HepG2 (cell line): ENCODE measurements around the gene YTHDF1. TPM values are rescaled to one million over a fixed set of nuclear protein-coding genes. Genes with fewer than 3 reads are reported as not detected.

Source experiments
- CHCHD3 ChIP-seq: sonication (generic); formaldehyde crosslinking; IDR thresholded peaks from 2 replicates; pipeline ENCODE4 v1.8.0; 2022; ENCODE audit warnings: mild to moderate bottlenecking, missing genetic modification reagents, moderate library complexity
- JUNB ChIP-seq: sonication (generic); formaldehyde crosslinking; IDR thresholded peaks from 2 replicates; pipeline ENCODE4 v1.8.0; 2022; ENCODE audit warnings: missing genetic modification reagents, mild to moderate bottlenecking, borderline replicate concordance
- KMT2B ChIP-seq: IDR thresholded peaks from 2 replicates; pipeline ENCODE4 v1.6.1; 2016; ENCODE audit warnings: missing genetic modification reagents, missing compliant biosample characterization
- MEF2D ChIP-seq: sonication (generic); formaldehyde crosslinking; IDR thresholded peaks from 2 replicates; pipeline ENCODE4 v1.5.1; 2020; ENCODE audit warnings: mild to moderate bottlenecking, missing genetic modification reagents
- NFKB2 ChIP-seq: sonication (generic); formaldehyde crosslinking; IDR thresholded peaks from 2 replicates; pipeline ENCODE4 v1.4.0; 2020; ENCODE audit warnings: missing genetic modification reagents, borderline replicate concordance
- PCBP2 ChIP-seq: fragments of 200-400 bp; formaldehyde crosslinking; optimal IDR thresholded peaks from 2 replicates; pipeline ENCODE3; 2018; ENCODE audit warnings: low read length, low read depth; ENCODE audit not compliant: poor library complexity, severe bottlenecking
- PHB2 ChIP-seq: fragments of 450-650 bp; IDR thresholded peaks from 2 replicates; pipeline ENCODE4 v1.6.1; 2018; ENCODE audit not compliant: partially characterized antibody
- PLRG1 ChIP-seq: fragments of 450-650 bp; conservative IDR thresholded peaks from 2 replicates; pipeline ENCODE4 v1.6.1; 2016
- POGZ ChIP-seq: sonication (generic); formaldehyde crosslinking; IDR thresholded peaks from 2 replicates; pipeline ENCODE4 v1.4.0; 2020; ENCODE audit warnings: mild to moderate bottlenecking, missing genetic modification reagents
- SRSF9 ChIP-seq: fragments of 200-400 bp; formaldehyde crosslinking; IDR thresholded peaks from 2 replicates; pipeline ENCODE4 v1.6.1; 2018; ENCODE audit warnings: borderline replicate concordance, mild to moderate bottlenecking, low read depth, low read length; ENCODE audit not compliant: insufficient read depth, poor library complexity, severe bottlenecking
- U2AF1 ChIP-seq: fragments of 200-400 bp; formaldehyde crosslinking; optimal IDR thresholded peaks from 2 replicates; pipeline ENCODE3; 2017; ENCODE audit warnings: mild to moderate bottlenecking, low read depth, low read length
- ZBTB7B ChIP-seq: sonication (generic); formaldehyde crosslinking; IDR thresholded peaks from 2 replicates; pipeline ENCODE4 v1.4.0; 2020; ENCODE audit warnings: missing genetic modification reagents
- ZKSCAN8 ChIP-seq: IDR thresholded peaks from 2 replicates; pipeline ENCODE4 v1.6.1; 2016; ENCODE audit warnings: borderline replicate concordance, missing genetic modification reagents, missing compliant biosample characterization
- ZNF496 ChIP-seq: sonication (generic); formaldehyde crosslinking; IDR thresholded peaks from 2 replicates; pipeline ENCODE4 v1.8.1; 2023; ENCODE audit warnings: mild to moderate bottlenecking, moderate library complexity, missing genetic modification reagents; ENCODE audit not compliant: insufficient replicate concordance
- ZNF749 ChIP-seq: sonication (generic); formaldehyde crosslinking; IDR thresholded peaks from 2 replicates; pipeline ENCODE4 v1.8.0; 2022; ENCODE audit warnings: mild to moderate bottlenecking, missing genetic modification reagents, moderate library complexity, borderline replicate concordance
- ZNF891 ChIP-seq: sonication (generic); formaldehyde crosslinking; IDR thresholded peaks from 2 replicates; pipeline ENCODE4 v1.5.0; 2020; ENCODE audit warnings: mild to moderate bottlenecking, missing genetic modification reagents
- polyA plus RNA-seq, 8 experiments: library from polyadenylated mRNA; depleted of rRNA in 3 of 8; stranded (reverse) in 7 of 8; unstranded in 1 of 8; fragments of >200 nt; fragmentation: Illumina TruSeq in 4 of 8; extraction: Trizol in 4 of 8; gene quantifications; 2 replicates each; pipeline versions ENCODE4 v1.2.1 to v1.2.3, GENCODE V29; 2011 to 2016; ENCODE audit warnings: low read depth in 4 of 8, missing spikeins in 1 of 8, mixed read lengths in 1 of 8; ENCODE audit not compliant: insufficient read depth in 1 of 8
- total RNA-seq, 5 experiments: library from RNA; depleted of rRNA; stranded (reverse); fragments of >200 nt; fragmentation: Illumina TruSeq; extraction: Trizol; gene quantifications; 2 replicates each; pipeline ENCODE4 v1.2.3, GENCODE V29; 2016; ENCODE audit warnings: low read depth in 1 of 5
- TF ChIP-seq, protein P1 (sequence below): IDR thresholded peaks from 2 replicates; pipeline ENCODE4 v1.6.1; 2016; ENCODE audit warnings: missing genetic modification reagents, missing compliant biosample characterization
- TF ChIP-seq, protein P2 (sequence below): IDR thresholded peaks from 2 replicates; pipeline ENCODE4 v1.6.1; 2018; ENCODE audit warnings: missing genetic modification reagents, mild to moderate bottlenecking, missing compliant biosample characterization
- TF ChIP-seq, protein P3 (sequence below): sonication (generic); formaldehyde crosslinking; IDR thresholded peaks from 2 replicates; pipeline ENCODE4 v1.5.1; 2020; ENCODE audit warnings: mild to moderate bottlenecking, missing genetic modification reagents, moderate library complexity
- TF ChIP-seq, protein P4 (sequence below): sonication (generic); formaldehyde crosslinking; IDR thresholded peaks from 2 replicates; pipeline ENCODE4 v1.8.0; 2022; ENCODE audit warnings: low read depth, missing genetic modification reagents
- TF ChIP-seq, protein P5 (sequence below): sonication (generic); formaldehyde crosslinking; IDR thresholded peaks from 2 replicates; pipeline ENCODE4 v1.8.1; 2022; ENCODE audit warnings: mild to moderate bottlenecking, missing genetic modification reagents

Gene YTHDF1
- total and polyA plus RNA-seq, 2 of the 13 experiments (the other 11 are each of a cell fraction or from before 2014, with no cell fraction given): 34.5 to 37.7 TPM

DNA sequence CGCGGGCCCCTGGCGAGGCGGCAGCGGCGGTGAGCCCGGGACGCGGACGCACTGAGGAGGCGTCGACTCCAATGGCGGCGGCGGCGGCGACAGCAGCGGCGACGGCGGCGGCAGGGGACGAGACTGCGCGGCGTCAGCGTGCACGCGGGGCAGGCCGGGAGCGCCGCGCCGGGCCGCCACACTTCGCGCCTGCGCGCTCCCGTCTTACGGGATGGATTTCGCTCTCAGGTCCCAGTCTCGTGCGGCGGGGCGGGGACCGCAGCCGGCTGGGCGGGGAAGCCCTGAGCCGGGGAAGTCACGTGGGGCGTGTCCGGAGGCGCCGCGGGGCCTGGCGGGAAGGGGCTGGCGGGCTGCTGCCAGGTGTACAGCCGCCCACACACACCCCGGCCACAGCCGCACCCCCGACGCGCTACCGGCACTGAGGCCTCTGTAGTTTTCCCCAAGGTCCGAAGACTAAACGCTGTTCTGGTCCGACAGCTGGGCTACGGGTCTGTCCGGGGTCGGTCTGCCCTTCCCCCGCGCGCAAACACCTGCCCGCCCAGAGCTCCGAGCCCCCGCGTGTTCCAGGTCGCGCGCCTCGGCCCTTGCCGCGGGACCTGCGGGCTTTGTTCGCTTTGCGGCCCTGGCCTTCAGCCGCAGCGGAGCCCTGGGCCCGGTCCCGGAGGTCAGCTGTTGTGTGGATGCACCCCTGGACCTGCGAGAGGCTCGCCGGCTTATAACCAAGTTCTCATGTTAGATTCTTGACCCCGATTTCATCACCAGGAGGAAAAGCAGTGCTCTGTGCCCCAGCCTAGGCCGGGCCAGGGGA lies at the start of gene YTHDF1 (continued):
- TF ChIP-seq SRSF9: no peak
- TF ChIP-seq, protein P1, sequence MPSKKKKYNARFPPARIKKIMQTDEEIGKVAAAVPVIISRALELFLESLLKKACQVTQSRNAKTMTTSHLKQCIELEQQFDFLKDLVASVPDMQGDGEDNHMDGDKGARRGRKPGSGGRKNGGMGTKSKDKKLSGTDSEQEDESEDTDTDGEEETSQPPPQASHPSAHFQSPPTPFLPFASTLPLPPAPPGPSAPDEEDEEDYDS (CRISPR knock-in tag): peak; percentile 52
- no peak; the same call in none of the 2 replicates for TF ChIP-seq MEF2D (CRISPR knock-in tag)
- no peak for TF ChIP-seq PLRG1
- TF ChIP-seq, protein P2, sequence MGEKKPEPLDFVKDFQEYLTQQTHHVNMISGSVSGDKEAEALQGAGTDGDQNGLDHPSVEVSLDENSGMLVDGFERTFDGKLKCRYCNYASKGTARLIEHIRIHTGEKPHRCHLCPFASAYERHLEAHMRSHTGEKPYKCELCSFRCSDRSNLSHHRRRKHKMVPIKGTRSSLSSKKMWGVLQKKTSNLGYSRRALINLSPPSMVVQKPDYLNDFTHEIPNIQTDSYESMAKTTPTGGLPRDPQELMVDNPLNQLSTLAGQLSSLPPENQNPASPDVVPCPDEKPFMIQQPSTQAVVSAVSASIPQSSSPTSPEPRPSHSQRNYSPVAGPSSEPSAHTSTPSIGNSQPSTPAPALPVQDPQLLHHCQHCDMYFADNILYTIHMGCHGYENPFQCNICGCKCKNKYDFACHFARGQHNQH (CRISPR knock-in tag): peak; percentile 92
- TF ChIP-seq PCBP2: no peak
- TF ChIP-seq ZKSCAN8 (CRISPR knock-in tag): 0 out of 2 replicates have a peak, but pooled peaks have one; percentile 23
- TF ChIP-seq, protein P3, sequence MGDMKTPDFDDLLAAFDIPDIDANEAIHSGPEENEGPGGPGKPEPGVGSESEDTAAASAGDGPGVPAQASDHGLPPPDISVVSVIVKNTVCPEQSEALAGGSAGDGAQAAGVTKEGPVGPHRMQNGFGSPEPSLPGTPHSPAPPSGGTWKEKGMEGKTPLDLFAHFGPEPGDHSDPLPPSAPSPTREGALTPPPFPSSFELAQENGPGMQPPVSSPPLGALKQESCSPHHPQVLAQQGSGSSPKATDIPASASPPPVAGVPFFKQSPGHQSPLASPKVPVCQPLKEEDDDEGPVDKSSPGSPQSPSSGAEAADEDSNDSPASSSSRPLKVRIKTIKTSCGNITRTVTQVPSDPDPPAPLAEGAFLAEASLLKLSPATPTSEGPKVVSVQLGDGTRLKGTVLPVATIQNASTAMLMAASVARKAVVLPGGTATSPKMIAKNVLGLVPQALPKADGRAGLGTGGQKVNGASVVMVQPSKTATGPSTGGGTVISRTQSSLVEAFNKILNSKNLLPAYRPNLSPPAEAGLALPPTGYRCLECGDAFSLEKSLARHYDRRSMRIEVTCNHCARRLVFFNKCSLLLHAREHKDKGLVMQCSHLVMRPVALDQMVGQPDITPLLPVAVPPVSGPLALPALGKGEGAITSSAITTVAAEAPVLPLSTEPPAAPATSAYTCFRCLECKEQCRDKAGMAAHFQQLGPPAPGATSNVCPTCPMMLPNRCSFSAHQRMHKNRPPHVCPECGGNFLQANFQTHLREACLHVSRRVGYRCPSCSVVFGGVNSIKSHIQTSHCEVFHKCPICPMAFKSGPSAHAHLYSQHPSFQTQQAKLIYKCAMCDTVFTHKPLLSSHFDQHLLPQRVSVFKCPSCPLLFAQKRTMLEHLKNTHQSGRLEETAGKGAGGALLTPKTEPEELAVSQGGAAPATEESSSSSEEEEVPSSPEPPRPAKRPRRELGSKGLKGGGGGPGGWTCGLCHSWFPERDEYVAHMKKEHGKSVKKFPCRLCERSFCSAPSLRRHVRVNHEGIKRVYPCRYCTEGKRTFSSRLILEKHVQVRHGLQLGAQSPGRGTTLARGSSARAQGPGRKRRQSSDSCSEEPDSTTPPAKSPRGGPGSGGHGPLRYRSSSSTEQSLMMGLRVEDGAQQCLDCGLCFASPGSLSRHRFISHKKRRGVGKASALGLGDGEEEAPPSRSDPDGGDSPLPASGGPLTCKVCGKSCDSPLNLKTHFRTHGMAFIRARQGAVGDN: peak; percentile 96
- TF ChIP-seq ZBTB7B (CRISPR knock-in tag): peak; percentile 88
- TF ChIP-seq KMT2B (CRISPR knock-in tag): peak; percentile 74; the same call in 1 of the 2 replicates
- TF ChIP-seq, protein P4, sequence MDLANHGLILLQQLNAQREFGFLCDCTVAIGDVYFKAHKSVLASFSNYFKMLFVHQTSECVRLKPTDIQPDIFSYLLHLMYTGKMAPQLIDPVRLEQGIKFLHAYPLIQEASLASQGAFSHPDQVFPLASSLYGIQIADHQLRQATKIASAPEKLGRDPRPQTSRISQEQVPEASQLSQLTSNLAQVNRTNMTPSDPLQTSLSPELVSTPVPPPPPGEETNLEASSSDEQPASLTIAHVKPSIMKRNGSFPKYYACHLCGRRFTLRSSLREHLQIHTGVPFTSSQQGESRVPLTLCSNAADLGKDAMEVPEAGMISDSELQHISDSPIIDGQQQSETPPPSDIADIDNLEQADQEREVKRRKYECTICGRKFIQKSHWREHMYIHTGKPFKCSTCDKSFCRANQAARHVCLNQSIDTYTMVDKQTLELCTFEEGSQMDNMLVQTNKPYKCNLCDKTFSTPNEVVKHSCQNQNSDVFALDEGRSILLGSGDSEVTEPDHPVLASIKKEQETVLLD (CRISPR knock-in tag): peak; percentile 89
- TF ChIP-seq U2AF1: no peak
- TF ChIP-seq POGZ (CRISPR knock-in tag): peak; percentile 52; the same call in 1 of the 2 replicates
- peak; percentile 97 for TF ChIP-seq NFKB2
- no peak for TF ChIP-seq ZNF496 (CRISPR knock-in tag)
- TF ChIP-seq, protein P5, sequence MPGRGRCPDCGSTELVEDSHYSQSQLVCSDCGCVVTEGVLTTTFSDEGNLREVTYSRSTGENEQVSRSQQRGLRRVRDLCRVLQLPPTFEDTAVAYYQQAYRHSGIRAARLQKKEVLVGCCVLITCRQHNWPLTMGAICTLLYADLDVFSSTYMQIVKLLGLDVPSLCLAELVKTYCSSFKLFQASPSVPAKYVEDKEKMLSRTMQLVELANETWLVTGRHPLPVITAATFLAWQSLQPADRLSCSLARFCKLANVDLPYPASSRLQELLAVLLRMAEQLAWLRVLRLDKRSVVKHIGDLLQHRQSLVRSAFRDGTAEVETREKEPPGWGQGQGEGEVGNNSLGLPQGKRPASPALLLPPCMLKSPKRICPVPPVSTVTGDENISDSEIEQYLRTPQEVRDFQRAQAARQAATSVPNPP: peak; percentile 97
- peak; percentile 97 for TF ChIP-seq ZNF749 (CRISPR knock-in tag)
- TF ChIP-seq JUNB (CRISPR knock-in tag): no peak
- TF ChIP-seq ZNF891 (CRISPR knock-in tag): peak; percentile 97
- TF ChIP-seq PHB2: no peak
- peak; percentile 82 for TF ChIP-seq CHCHD3 (CRISPR knock-in tag)
